Psoas muscle (tissue), 8 donors: ENCODE measurements around the gene SPG21. TPM values are rescaled to one million over a fixed set of nuclear protein-coding genes. Genes with fewer than 3 reads are reported as not detected.
A peak's percentile ranks its signal among the peaks of the same experiment; 100 is the strongest.

Source experiments
- ATAC-seq, 4 donors: fragments of 200-7000 bp; cut with Tn5 transposase; one replicate each; pipeline ENCODE4 v1.9.1; 2020; ENCODE audit warnings: moderate library complexity in 3 of 4, mild to moderate bottlenecking in 2 of 4
- DNase-seq, 2 donors: peaks; one replicate each; pipeline ENCODE4 v3.0.0-alpha.2; 2020
- H3K27ac ChIP-seq: fragments of 200-600 bp; one replicate; pipeline ENCODE4 v1.8.0; 2022
- H3K27me3 ChIP-seq, 3 donors: fragments of 200-600 bp in 1 of 3; one replicate each; pipeline versions ENCODE4 v1.6.1 to v1.8.0; 2013 to 2022; ENCODE audit warnings: low read length in 2 of 3, mild to moderate bottlenecking in 2 of 3, moderate library complexity in 1 of 3; ENCODE audit not compliant: insufficient read depth in 3 of 3
- H3K36me3 ChIP-seq, 2 donors: fragments of 200-600 bp in 1 of 2; one replicate each; pipeline versions ENCODE4 v1.6.1 to v1.8.0; 2013 to 2022; ENCODE audit warnings: low read depth in 1 of 2, mild to moderate bottlenecking in 1 of 2, moderate library complexity in 1 of 2; ENCODE audit not compliant: insufficient read depth in 1 of 2
- H3K4me1 ChIP-seq: fragments of 200-600 bp; one replicate; pipeline ENCODE4 v1.8.0; 2022
- H3K4me3 ChIP-seq: fragments of 200-600 bp; one replicate; pipeline ENCODE4 v1.8.0; 2022; ENCODE audit warnings: mild to moderate bottlenecking
- H3K9me3 ChIP-seq: fragments of 200-600 bp; one replicate; pipeline ENCODE4 v1.8.0; 2022
- WGBS, 3 donors: extraction: QIAGEN DNeasy Blood & Tissue Kit; methylation state at CpG; one replicate each; pipeline versions ENCODE4 v1.1.6 to v1.1.7; 2013; 5-methylcytosine and 5-hydroxymethylcytosine counted together
- intact Hi-C, 2 donors: fragments of 100-400 bp; cut with DNase I; formaldehyde crosslinking; loops; one replicate each; pipeline versions ENCODE4 v1.11.0 to v1.14.2; 2022
- polyA plus RNA-seq, 3 donors: library from polyadenylated mRNA; stranded (reverse); fragments of 200-250 nt; gene quantifications; one replicate each; pipeline ENCODE4 v1.2.3, GENCODE V29; 2013
- total RNA-seq, 4 donors: library from RNA; stranded (reverse); fragmentation: NEBNext Ultra II Directional in 2 of 4; extraction: Animal tissue kit (Norgen Biotek cat#: 25700) in 2 of 4; gene quantifications; one replicate each; pipeline versions ENCODE4 v1.2.1 to v1.2.4, GENCODE V29; 2021 to 2023
- TF ChIP-seq, protein P1 (sequence below): fragments of 200-600 bp; IDR thresholded peaks from one replicate; pipeline ENCODE4 v1.8.0; 2022; ENCODE audit warnings: antibody characterized with exemption
- donor health status: healthy with polysubstance abuse.
- donor health status: DM: no; HTN: no; CAD: no; lungs with moderate emphysema.
- donor health status: Bipolar disorder and iron deficiency.
- donor health status: healthy.
- donor health status: DM: yes; HTN: yes; CAD: no.
- donor health status: DM: no; HTN: no; CAD: no.
- donor health status: DM: no; HTN: no; CAD: no.
- donor health status: DM: yes; HTN: yes; CAD: no.

SPG21 gene
- total and polyA plus RNA-seq, 7 donors, result 38.6 to 106 (median 58.4) TPM

- peaks cover 5% of the 10 kb centered on the region for H3K4me1 ChIP-seq
- TF ChIP-seq, protein P1, sequence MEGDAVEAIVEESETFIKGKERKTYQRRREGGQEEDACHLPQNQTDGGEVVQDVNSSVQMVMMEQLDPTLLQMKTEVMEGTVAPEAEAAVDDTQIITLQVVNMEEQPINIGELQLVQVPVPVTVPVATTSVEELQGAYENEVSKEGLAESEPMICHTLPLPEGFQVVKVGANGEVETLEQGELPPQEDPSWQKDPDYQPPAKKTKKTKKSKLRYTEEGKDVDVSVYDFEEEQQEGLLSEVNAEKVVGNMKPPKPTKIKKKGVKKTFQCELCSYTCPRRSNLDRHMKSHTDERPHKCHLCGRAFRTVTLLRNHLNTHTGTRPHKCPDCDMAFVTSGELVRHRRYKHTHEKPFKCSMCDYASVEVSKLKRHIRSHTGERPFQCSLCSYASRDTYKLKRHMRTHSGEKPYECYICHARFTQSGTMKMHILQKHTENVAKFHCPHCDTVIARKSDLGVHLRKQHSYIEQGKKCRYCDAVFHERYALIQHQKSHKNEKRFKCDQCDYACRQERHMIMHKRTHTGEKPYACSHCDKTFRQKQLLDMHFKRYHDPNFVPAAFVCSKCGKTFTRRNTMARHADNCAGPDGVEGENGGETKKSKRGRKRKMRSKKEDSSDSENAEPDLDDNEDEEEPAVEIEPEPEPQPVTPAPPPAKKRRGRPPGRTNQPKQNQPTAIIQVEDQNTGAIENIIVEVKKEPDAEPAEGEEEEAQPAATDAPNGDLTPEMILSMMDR, result no peak
- 88 to 91% (median 90%) methylated on average over 11 of the region's 11 CpGs for WGBS, 3 donors
- H3K4me3 ChIP-seq, result no peak overlapping the region
- ATAC-seq (no peak), DNase-seq (no peak)
- intact Hi-C loops, result loop anchor here in 1 of 2 donors (10.0 kb wide), 1 partner anchor 260 kb away; the partner anchor contains the start of gene RNU5A-1
- no peak overlapping the region for H3K27ac ChIP-seq
- no peaks in the 10 kb centered on the region for H3K27me3 ChIP-seq
- no peaks in the 10 kb centered on the region for H3K9me3 ChIP-seq
- no peaks in the 10 kb centered on the region for H3K36me3 ChIP-seq
Measured at GRCh38 chr15:65034719-65035118, 45.0 kb upstream of the SPG21 start.

DNA sequence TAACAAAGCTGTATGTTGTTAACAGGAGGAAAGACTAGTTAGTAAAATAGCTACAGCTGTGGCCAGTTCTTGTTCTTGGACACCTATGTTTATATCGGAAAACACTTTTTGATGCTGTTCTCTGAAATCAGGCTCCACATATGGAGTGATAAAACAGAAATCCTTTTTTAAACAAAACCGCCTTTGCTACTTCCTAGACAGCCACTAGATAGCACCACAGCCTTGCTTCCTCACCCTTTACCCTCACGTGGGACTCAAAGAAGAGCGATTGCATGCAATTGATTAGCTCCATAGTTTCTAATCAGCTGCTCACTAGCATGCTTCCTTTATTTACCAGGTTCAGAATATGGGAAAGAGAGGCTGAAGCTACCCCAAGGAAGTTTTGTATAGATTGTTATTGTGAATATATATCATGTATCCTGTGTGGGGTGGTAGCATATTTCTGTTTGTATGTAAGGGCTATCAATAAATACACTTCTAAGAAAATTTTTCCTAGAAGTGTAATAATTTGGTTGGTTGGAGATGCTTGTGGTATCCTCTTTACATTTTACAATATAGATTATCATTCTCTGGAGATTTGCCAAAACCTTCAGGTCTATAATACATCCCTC lies 44.0 kb upstream of the SPG21 start:
- TF ChIP-seq, protein P1, result peak; percentile 40
- Histone ChIP-seq H3K9me3 (no peaks in the 10 kb centered on the region), H3K27me3 (no peaks in the 10 kb centered on the region), H3K4me3 (no peak overlapping the region), H3K4me1 (peaks cover 5% of the 10 kb centered on the region), H3K36me3 (no peaks in the 10 kb centered on the region), H3K27ac (no peak overlapping the region)
- ATAC-seq (no peak), DNase-seq (no peak)
- intact Hi-C loops, result loop anchor here in 1 of 2 donors (10.0 kb wide), 1 partner anchor 261 kb away; the partner anchor contains the start of gene RNU5A-1
- 14 to 20% (median 15%) methylated on average over 4 of the region's 4 CpGs for WGBS, 3 donors

DNA sequence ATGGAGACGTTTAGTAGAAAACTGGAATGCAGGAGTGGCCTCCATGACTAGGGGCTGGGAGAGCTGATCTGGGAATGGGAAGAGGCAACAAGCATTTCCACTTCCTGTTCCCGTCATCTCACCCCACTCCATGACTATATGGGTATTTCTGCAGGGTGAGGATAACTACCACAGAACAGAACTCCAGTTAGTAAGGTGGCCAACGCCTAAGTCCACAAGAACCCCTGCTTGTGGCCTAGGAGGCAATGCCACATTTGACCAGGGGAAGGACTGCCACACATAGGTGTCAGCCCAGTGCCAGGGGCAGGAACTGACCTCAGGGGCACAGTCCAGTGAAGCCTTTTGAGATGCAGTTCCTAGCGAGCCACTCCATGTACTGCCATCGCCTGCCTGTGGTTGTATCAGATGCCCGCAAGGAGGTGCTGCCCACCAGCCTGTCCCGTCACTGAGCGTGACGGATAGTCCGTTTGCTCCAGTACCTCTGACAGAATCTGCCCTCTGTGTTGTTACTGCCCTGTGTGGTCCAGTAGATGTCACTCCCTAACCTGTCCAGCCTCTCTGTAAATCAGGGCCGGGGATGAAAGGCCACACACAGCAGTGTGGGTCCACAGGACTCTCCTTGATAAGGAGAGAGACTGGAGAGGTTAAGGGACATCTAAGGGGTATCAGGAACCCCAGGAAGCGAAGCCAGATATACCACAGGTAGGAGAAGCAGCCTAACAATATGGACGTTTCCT lies 43.3 kb upstream of the SPG21 start:
- Histone ChIP-seq H3K27ac (no peak overlapping the region), H3K4me1 (peaks cover 9% of the 10 kb centered on the region), H3K27me3 (no peaks in the 10 kb centered on the region), H3K36me3 (no peaks in the 10 kb centered on the region), H3K9me3 (no peaks in the 10 kb centered on the region), H3K4me3 (no peak overlapping the region)
- ATAC-seq (peak; percentile 55 to 69 (median 64)), DNase-seq (peak; percentile 46 to 62)
- TF ChIP-seq, protein P1, result peak; percentile 52
- intact Hi-C loops, result loop anchor here in 1 of 2 donors (10.0 kb wide), 1 partner anchor 262 kb away; the partner anchor contains the start of gene RNU5A-1
- WGBS, 3 donors, result 34 to 35% (median 34%) methylated on average over 13 of the region's 13 CpGs

- H3K9me3 ChIP-seq, result no peaks in the 10 kb centered on the region
- WGBS, 3 donors, result 58 to 59% (median 58%) methylated on average over 12 of the region's 12 CpGs
- H3K4me1 ChIP-seq, result peaks cover 14% of the 10 kb centered on the region
- TF ChIP-seq, protein P1, result no peak
- H3K4me3 ChIP-seq, result peak overlapping the region; percentile 95
- peaks cover 4 to 23% of the 10 kb centered on the region in 2 donors for H3K36me3 ChIP-seq
- intact Hi-C loops, result loop anchor here (10.0 kb wide), 2 partner anchors 155 to 265 kb away; partner anchors contain the start of genes CLPX (in 1 of the 2) and RNU5A-1 (in 1 of the 2)
- no peaks in the 10 kb centered on the region for H3K27me3 ChIP-seq
- no peak for DNase-seq
- H3K27ac ChIP-seq, result peak overlapping the region; percentile 78
- ATAC-seq, result peak in 2 of 4 donors; percentile 13 to 18
Measured at GRCh38 chr15:65029736-65030208, 40.1 kb upstream of the SPG21 start.
